Measurements from ENCODE around the gene RRAD.

- no peak for TF ChIP-seq CTCF (IDR thresholded peaks at IDR 0.05)
- no peak for TF ChIP-seq SIN3A (IDR thresholded peaks at IDR 0.05; ENCODE audit: borderline replicate concordance, insufficient read depth, low read depth, low read length)
- no peak for TF ChIP-seq REST (IDR thresholded peaks at IDR 0.05; ENCODE audit: insufficient read depth in 1 of 2, low read depth in 2 of 2, low read length in 1 of 2)
- no peak for TF ChIP-seq POLR2AphosphoS5 (IDR thresholded peaks at IDR 0.05; ENCODE audit: low read depth, low read length)
- TF ChIP-seq TCF7L2 (IDR thresholded peaks at IDR 0.05; ENCODE audit: low read depth, low read length): no peak
Observed at GRCh38 chr16:66914541-66914940, 10.8 kb downstream of the RRAD start.

Data from Panc1 (cell line).